NCI-H524 treated with DMSO at 0.1 percent for 48 hours (cell line): ENCODE data around the gene HIGD1C.
"Not testable (repeated sequence)": the region's sequence is repeated elsewhere in the genome, so short reads cannot be mapped to it uniquely, and the experiment has no call there.

Experiments used
- DNase-seq: peaks from one replicate; lab custom pipeline; 2025; lab: John Stamatoyannopoulos, UW

HIGD1C gene

DNA sequence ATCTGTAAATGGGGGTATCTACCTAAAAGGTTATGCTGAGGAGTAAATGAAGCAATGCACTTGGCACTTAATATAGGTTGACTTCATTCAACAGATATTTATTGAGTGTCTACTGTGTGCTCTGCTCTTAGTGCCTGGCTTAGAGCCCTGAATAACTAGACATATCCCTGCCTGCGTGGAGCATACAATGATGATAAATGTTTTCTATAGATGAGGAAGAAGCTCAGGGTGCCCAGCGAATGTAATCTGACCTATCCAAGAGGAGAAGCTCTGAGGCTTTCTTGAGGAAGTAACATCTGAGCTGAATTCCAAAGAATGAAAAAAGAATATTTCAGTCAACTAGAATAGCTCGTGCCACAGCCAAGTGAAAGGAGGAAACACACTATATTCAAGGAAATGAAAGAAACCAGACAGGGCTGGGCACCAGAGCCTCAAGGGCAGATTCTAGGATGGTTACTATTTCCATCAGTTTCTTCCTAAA, 17.9 kb upstream of the HIGD1C start:
- no peak for DNase-seq

DNA sequence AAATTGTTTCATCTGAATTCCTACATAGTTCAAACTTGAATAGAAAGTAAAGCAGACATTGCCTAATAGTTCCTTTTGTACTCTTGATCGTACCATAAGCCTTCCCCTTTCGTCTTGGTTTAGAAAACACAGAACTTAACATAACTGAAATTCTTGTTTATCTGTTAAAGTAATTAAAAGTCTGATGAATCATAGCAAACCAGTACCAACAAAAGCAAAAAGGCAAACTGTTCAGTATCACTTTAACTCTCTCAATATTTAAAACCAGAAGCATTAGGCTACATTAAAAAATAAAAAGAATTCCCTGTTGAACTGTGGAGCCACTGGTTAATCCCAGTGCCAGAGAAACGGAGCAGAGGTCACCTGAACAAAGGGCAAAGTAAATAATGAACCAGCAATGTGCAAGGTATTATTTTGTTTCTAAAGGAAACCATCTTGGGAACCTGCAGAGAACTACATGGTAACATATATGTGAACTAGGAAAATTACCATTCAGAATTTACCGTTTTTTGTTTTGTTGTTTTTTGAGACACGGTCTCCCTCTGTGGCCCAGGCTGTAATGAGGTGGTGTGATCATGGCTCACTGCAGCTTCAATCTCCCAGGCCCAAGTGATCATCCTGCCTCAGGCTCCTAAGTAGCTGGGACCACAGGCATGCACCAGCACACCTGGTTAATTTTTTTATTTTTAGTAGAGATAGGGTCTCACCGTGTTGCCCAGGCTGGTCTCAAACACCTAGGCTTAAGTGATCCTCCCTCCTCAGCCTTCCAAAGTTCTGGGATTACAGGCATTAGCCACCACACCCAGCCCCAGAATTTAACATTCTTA, 17.1 kb upstream of the HIGD1C start:
- DNase-seq, result no peak

DNA sequence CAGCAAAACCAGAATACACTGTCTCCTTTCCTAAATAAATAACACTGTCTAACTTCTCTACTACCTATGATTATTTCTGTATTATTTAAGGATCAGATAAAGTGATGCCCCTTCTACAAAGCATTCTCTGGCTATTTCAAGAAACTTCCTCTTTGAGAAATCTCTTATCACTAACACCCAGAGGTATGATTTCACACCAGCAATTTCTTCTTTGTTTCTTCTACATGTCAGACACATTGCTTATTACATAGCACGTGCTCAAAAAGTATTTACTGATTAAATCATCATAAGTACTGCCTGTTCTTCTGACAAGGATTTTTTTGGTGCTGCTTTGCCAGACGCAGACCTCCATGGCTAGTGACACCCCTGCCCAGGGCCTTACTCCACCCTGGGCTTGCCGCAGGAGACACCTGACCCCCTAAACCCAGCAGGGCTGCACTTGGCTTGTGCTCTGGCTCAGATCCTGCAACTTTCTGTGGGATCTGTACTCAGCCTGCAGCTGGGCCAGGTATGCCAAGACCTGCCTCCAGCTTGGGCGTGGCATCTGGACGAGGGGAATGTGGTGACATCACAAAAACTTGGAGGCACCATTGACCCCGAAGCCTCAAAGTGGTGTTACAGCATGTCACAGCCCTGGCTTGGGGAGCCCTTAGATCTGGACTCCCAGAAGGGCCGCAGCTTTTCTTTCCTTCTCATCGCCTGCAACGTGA, 15.4 kb upstream of the HIGD1C start:
- no peak for DNase-seq

DNA sequence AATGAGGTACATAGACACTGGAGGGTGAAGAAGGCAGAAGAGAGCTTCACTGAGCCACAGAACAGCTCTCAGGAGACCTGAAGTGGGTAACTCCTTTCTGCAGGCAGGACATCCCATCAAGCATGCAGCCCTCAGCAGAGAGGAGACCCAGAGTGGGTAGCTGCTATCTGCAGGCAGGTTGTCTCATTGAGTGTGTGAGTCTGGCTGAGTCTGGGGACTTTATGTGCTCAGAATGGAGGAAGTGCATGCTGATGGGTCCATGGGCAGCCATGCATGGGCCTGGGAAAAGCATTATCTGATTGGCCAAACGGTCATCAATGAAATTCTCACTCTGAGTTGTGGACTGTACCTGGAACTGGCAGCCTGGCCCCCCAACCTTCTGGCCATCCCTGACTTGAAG, 14.7 kb upstream of the HIGD1C start:
- no peak for DNase-seq

DNA sequence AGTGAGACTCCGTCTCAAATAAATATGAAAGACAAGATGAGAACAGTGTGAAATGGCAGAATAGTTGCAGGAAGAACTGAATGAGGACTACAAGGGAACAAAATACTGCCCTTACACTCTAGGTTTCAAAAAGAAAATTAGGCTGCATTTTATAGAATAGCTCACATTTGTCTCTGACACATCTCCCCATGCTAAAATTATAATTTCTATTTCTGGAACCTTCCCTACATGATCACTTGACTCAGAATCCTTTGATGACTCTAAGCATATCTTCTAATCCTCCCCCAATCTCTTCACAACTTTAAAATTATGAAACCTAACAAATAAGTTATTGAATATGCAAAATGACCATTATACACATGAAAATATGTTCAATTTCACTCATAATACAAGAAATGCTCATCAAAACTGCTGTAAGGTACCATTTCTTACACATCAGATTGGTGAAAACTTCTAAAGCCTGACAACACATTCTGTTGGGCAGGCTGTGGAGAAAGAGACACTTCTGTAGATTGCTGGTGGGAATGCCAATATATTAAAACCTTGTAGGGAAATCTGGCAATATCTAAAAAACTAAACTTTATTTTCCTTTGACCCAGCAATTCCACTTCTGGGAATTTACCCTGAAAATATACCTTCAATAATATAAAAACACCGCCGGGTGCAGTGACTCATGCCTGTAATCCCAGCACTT, 4.3 kb upstream of the HIGD1C start:
- DNase-seq, result no peak

DNA sequence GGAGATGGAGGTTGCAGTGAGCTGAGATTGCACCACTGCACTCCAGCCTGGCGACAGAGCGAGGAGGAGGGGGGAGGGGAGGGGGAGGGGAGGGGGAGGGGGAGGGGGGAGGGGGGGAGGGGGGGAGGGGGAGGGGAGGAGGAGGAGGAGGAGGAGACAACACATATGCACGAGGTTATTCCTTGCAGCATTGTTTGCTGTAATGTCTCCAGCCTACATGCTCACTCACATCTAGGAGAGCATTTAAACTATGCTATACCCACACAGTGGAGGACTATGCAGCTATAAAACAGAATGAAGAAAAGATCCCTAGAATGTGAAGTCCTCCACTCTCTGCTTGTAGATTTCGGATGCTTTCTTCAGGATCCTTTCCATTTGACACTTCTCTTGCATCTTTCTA, 3.5 kb upstream of the HIGD1C start:
- no peak for DNase-seq

DNA sequence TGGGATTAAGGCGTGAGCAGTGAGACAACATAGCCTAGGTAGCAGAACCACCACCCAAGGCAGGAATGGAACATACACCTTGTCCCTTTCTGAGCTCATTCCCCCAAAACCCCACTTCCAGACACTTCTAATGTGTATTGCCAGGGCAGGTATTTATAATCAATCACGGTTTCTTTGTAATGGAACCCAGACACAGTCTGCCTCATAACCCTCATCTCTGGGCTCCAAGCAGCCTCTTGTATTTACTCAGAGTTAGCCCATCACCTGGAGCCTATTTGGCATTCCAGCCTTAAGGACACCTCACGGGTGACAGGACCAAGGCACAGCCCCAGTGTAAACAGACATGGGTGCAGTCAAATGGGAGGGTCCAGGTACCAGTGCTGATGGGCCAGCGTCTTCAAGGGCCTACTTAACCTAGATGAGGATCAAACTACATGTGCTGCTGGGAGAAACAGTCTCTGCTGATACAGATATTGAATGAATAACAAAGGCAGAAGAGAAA, 2.5 kb upstream of the HIGD1C start:
- no peak for DNase-seq

DNA sequence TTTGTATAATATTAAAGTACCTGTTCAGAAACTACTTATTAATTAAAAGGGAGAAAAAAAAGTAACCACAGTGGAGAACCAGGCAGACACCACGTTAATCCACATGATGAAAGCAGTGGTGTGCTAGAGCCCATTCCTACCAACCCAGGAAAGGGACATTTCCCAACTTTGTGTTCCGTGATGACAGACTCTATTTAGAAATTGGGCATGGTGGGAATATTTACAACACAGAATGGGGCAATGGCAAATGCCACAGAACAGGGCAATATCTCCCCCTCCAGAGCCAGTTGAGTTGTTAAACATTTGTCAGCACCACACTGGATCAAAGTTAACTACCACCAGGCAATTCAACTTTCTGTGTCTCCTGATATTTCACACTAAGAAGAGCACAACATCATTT, 1.2 kb upstream of the HIGD1C start:
- DNase-seq, result no peak

DNA sequence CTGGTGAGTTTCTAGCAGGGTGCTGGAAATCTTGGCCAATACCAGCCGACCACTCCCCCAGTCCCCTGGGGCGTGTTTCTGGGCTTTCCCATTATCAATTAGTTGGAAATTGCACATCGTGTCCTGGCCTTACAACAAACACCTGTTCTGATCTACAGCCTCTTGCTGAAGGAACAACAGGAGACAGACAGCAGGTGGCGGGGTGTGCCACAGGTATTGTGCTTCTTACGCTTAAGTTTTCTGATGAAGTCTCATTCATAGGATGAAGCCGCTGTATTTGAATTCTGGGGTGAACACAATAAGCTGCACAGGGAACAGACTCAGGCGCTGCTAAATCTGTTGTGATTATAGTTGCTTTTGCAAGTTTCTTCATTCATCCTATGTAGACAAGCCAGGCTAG, 703 bp downstream of the HIGD1C start:
- no peak for DNase-seq

DNA sequence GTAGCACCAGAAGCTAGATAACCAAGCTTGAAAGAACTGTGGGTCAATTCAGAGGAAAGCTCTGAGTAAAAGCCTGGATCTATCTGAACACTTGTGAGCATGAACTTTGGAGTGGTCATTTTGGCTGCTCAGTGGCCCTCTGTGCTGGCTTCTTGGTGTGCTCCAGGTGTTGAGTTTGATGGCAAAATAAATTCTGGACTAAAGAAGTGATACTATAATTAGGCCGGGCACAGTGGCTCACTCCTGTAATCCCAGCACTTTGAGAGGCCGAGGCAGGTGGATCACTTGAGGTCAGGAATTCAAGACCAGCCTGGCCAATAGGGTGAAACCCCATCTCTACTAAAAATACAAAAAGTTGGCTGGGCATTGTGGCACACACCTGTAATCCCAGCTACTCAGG, 2.4 kb downstream of the HIGD1C start:
- DNase-seq, result not testable (repeated sequence)

DNA sequence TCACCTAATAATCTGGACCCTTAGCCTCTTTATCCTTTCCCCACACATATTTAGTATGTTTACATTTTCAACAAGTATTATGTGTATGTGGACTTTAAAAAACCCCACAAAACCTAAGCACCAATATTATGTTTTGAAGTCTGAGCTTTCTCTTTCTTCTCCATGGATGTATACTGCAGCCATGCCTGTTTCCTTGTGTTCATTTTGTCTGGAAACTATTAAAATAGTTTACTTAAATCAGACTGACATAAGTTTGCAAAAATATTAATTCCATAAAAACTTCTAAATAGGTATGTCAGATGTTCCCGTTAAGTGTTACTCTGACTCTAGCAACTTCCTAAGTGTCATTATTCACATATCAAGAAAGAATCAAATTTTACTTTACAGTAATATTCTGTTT, 2.9 kb downstream of the HIGD1C start:
- no peak for DNase-seq

DNA sequence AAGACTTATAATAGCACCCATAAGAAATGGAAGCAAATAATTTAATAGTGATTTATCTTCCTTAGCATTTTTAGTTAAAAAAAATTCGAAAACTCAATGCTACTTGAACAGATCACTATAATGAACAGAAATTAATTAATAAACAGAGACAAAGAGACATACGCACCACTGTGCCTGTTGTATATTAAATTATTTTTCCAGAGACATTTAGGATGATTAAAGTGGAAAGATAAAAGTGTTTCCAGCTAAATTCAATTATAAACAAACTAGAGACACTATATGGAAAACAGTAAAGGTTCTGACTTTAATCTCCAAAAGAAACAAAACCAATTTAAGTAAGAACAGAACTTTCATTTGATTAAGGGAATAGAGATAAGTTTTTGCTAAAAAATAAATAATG, 3.4 kb downstream of the HIGD1C start:
- DNase-seq, result no peak

DNA sequence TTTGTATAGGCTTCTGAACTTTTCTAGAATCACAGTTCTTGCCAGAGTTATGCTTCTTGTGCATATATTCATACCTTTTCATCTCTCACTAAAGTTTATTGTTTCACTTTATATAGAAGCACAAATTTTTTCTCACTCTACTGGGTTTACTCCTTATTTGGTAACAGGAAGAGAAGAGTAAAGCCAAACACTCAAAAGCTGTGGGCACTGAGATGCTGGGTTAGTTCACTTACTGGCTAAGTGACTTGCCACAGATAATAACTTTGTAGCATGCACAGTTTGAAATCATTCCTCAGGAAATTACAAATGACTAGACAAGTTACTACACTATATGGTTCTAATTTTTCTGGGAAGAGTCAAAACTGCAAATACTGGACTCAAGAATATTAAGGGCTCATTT, 7.8 kb downstream of the HIGD1C start:
- DNase-seq, result no peak

DNA sequence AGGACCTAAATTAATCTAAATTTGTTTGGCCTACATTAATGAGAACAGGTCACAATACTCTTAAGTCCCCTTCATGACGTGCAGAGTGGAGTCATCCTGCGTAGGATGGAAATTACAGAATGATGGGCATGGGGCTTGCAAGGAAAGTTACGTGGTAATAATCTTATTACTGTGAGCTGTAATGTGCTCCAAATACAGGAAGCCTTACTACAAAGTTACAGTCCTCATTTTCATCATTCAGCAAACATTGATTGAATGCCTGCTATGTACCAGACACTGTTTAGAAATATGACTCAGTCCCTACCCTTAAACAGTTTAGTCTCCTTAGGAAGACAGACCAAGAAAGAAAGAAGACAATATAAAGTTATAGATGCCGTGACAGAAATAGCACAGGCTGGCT, 9.4 kb downstream of the HIGD1C start:
- no peak for DNase-seq

DNA sequence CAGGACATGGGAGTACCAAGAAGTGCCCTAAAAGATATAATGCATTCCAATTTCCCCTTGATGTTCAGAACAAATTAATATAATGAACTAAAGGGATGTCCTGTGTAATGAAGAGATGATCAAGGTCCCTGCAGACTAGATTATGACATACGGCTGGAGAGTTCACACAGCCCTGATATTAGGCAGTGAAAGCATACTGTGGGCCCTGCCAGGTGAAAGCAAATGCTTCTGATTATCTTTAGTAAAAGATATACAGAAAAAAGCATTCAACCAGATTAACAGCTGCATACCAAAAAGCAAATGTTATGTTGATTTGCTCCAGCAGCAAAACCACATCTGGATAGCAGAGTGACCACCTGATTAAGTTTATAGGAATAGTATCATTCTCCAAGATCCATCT, 12.1 kb downstream of the HIGD1C start:
- no peak for DNase-seq

DNA sequence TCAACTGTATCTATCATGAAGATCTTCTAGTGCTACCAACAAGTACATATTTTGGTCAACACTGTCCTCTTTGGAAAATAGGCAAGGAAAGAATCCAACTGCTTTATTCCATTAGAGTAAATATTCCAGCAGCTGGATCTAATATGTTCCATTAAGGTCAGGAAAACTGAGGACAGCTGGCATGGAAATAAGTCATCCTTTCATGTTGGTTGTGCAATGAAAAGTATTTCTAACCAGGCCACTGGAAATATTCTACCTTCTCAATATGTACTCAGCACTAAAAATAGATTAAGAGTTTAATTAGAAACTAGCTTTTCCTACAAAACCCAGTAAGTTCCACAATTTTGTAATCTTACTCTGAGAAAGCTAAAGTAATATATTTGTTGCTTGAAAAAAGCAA, 19.6 kb downstream of the HIGD1C start:
- no peak for DNase-seq

DNA sequence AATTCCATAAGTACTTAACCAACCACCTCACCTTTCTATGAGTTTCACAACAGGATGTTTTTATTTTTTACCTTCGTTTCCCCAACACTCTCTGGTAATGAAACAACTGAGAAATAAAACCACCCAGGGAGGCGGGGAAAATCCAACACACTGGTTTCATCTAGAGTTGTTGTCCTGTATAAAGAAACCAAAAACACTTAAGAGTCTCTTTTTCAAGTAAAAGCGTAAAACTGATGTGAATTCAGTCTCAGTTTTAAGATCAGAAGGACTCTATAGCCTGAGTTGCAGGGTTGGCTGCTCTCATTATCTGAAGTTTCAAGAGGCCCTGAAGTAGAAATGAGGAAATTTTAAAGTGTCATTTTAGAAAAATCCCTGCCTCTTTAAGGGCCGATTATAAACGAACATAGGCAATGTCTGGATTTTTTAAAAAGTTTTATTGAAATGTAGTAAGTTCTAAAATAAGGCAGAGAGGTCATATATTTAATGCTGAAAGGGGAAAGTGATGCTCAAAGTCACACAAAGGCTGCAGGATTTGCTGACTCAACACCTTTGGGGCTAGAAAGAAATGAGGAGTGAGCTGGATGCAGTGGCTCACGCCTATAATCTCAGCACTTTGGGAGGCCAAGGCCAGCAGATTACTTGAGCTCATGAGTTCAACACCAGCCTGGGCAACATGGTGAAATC, 27.2 kb downstream of the HIGD1C start:
- DNase-seq, result no peak

DNA sequence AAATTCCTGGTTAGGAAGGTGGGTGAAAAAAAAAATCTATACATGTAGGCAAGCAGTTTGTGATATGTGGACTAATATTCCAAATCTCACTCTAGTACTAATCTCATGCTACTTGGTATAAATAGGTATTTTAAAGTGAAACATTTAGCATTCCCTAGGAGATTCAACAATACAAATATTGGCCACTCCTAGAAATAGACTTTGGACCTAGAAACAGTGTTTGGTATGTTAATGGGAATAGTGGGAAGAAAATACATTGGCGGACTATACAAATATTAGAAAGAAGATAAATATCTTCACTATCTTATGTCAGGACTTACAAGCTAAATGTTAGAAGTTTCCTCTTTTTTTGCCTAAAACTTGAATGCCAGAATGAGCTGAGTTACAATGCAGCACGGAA, 28.2 kb downstream of the HIGD1C start:
- no peak for DNase-seq

DNA sequence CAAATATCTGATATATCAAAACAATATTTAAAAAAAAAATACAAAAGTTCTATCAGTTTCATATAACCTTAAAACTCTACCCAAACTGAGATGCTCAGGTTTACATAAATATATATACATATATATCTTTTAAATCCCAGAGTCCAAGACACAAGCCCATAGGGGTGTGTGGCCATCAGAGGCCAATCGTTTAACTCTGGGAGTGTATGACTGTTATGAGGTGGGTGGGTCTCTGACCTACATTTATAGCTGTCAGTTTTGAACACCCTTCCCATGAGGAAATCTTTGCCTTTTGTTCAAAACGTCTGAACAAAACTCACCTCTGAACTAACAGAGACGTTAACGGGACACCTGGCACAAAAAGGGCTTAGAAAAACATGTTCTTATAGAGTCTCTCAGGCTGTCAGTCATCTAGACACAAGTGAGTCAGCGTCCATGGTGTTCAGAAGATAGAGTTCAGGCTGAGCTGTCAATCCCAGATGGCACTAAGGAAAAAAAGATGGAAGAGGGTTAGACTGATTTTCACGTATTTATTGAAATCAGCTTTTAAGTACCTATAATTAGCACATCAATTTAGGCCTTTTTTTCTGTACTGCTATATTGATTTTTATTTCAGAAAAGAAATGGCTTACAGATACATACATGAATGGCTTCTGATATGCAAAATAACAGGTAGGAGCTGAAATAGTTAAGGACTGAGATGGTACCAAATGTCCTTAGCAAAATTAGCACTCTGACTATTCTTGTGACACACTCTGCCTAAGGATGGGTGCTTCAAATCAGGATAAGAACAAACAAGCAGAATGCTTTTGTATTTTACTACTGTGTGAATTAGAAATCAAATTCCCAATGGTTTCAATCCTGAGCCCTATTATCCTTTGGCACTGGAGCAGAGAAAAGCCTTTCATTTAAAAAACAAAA, 29.2 kb downstream of the HIGD1C start:
- no peak for DNase-seq

DNA sequence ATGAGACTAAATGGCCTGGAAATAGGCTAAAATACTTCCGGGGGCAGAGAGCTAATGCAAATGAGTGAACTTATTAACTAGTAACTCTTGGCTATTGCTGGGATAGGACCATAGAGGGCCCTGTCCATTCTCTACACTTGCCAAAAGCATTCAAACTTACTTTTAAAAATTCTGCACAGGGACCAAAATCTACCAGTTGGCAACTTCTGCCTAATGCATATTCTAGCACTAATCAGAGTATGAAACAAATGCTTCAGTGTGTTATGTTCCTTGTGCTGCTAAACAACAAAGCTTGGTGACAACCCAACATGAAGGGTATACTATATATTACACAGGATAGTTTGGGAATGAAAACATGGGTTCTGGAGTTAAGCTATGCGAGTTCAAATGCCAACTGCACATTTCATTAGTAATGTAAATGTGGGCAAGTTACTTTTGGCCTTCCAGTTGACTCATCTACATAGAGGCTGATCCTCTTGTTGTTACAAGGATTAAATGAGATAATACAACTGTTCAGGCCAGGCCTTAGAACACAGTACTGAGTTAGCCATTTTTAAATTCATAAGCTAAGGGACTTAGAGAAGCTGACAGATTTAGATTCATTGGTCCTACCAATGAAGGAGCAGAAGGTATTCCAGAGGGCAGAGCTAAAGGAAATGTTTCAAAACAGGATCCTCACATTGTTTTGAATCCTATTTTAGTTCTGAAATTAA, 32.4 kb downstream of the HIGD1C start:
- no peak for DNase-seq
